ENCODE measurements around the gene AMZ2. TPM values are rescaled to one million over a fixed set of nuclear protein-coding genes. Genes with fewer than 3 reads are reported as not detected.
"Not testable (repeated sequence)": the region's sequence is repeated elsewhere in the genome, so short reads cannot be mapped to it uniquely, and the experiment has no call there.

AMZ2 gene, protein sequence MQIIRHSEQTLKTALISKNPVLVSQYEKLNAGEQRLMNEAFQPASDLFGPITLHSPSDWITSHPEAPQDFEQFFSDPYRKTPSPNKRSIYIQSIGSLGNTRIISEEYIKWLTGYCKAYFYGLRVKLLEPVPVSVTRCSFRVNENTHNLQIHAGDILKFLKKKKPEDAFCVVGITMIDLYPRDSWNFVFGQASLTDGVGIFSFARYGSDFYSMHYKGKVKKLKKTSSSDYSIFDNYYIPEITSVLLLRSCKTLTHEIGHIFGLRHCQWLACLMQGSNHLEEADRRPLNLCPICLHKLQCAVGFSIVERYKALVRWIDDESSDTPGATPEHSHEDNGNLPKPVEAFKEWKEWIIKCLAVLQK
- 12.4 and 20.0 TPM in 2 replicates for total RNA-seq (2014; rRNA removed; shearing (Covaris generic))

DNA sequence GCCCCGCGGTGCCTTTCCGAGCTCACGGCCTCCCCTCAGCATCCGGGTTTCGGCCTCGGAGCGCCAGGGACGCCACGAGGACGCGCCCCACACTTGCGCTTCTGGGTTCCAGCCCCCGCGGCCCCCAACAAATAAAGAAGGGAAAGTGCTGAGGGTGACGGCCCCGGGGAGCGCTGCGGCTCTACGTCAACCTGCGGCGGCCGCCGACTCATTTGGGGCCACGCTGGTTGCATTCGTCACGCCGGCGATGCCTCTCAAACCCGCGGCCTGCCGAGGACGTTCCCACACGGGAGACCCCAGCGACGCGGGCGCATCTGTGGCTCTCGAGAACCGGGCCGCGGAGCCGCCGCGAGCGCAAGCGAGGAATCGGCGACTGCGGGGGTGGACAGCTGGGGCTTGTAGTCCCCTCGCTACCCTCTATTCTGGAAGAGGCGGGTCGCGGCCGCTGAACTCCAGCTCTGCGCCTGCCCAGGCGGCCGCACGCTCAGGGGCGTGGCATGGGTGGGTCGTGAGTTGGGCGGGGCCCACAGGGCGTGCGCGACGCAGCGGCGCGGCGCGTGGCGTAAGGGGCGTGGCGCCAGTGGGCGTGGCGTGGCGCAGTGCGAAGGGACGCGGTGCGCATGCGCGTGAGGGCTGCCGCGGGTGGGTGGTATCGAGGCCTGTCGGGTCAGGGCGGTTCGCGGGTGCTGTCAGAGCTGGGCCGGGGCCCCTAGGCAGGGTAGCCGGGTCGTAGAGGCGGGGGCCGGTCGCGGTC, at the start of gene AMZ2:
TSS of gene AMZ2 (plus strand) at position 599 of the 754 bp plus-strand sequence. CDS start 2,145 bp downstream, outside the sequence.
- DNase-seq (ENCODE audit: low spot score): peak; percentile 89

DNA sequence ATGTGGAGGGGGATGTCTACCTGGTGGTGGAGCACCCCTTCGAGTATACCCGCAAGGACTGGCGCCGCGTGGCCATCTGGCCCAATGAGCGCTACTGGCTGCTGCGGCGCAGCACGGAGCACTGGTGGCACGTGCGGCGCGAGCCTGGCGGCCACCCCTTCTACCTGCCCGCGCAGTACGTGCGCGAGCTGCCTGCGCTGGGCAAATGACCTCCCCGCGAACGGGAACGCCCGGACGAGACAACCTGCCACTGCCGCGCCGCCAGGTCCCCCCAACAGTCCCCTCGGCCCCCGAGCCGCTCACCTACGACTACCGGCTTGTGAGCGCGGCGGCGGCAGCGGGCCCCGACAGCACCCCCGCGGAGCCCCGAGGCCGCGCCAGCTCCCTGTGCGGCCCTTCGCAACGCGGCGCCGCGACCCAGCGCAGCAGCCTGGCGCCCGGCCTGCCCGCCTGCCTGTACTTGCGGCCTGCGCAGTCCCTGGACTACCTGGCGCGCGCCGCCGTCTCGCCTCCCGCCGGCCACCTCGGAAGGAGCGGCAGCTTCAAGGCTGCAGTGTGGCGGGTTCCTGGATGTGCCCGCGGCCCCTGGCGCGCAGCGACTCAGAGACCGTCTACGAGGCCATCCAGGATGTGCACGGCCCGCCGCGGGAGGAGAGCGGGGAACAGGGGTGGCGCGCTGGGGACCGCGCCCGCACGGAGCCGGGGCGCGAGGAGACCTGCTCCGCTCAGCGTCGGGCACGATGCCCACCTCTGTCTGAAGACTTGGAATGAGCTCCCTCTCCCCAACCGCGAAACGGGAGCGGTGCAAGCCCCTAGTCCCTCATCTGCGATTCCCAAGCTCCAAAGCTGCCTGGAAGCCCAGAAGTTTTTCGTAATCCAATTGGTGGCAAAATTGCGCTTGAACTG, 48.7 kb upstream of the AMZ2 start:
- DNase-seq (ENCODE audit: low spot score): no peak

DNA sequence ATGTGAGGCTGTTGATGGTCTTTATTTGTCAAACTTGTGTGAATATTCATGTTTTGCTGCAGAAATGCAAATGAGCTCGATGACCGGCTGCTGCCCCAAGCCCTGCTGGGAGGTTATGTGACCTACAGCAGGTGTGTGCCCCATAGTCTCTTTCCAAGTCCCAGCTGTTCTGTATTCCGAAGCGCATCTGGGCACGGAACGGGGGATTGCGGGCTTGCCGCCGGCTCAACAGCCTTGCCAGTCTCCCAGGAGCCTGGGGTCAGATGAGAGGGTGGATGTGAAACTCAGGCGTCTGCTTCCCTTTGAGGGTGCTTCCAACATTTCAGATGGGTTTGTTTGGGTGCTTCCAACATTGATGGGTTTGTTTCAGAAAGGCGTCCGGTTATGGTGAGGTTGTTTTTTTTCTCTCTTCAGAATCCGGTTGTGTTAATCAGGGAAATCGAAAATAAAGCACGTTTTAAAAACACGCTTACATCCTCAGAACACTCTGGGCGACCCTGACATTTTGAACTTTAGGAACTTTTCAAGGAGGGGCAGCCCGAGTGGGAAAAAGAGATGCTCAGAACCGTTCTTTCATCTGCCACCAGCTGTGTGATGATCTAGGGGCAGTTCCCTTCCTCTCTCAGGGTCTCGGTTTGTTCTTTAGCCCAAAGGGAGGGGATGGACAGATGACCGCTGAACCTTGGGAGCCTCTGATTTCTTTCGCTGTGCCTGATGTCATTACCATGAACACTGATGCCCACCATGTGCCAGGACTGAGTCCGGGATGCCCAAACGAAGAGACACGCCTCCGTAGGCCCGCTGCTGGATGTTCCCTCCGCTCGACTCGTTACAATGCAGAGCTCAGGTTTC, 47.8 kb upstream of the AMZ2 start:
- DNase-seq (ENCODE audit: low spot score): no peak

DNA sequence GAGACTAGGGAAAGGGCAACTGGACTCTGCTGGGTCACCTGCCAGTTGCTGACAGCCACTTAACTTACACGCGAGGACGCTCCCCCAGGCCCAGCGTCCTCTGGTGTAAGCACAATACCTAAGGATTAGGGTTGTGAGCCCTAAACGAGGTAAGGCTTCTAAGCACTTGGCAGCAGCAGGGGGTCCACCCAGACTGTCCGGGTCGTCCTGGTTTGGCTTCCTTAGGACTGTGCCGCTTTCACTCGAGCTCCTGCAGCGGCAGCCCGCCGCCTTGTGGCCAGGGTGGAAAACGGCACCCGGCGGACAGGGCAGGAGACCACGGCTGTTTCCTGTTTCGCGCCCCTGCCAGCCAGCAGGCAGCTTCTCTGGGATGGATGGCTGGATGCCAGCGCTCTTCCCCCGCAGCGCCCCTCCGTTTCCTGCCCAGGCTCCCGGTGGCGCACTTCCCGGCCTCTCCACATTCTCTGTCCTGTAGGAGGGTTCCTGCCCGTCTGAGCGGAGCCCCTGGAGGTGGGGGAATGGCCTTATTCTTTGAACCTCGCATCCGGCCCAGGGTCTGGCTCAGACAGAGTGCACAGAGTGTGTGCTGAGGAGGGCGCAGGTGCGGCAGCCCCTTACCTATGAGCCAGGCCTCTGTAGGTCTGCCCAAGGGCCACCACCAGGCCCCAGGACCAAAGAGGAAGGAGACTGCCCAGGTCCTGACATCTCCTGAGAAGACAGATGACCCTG, 47.0 kb upstream of the AMZ2 start:
- DNase-seq (ENCODE audit: low spot score): peak; percentile 83

DNA sequence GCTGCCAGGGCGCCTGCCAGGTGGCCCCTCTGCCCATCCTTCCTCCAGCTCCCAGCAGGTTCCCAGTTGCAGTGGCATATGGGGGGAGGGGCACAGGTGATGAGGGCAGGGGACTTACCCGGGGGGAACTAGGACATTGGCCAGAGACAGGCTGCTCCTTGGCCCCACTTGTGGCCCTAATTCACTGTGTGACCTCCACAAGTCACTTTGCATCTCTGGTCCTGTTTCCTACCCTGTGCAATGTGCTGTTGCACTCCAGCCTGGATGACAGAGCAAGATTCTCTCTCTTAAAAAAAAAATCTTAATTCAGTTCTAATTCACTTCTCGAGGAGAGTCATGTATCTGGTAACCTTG, 46.4 kb upstream of the AMZ2 start:
- not testable (repeated sequence) for DNase-seq (ENCODE audit: low spot score)

DNA sequence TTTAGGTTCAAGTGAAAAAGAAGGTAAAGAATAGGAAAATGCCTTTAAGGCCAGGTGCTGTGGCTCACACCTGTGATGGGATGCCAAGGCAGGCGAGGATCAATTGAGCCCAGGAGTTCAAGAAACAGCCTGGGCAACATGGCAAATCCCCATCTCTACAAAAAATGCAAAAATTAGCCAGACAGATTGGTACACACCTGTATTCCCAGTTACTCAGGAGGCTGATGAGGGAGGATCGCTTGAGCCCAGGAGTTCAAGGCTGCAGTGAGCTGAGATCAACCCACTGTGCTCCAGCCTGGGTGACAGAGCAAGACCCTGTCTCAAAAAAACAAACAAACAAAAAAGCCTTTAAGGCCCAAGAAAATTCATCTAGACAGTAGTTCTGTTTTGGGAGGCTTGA, 45.5 kb upstream of the AMZ2 start:
- DNase-seq (ENCODE audit: low spot score): not testable (repeated sequence)

DNA sequence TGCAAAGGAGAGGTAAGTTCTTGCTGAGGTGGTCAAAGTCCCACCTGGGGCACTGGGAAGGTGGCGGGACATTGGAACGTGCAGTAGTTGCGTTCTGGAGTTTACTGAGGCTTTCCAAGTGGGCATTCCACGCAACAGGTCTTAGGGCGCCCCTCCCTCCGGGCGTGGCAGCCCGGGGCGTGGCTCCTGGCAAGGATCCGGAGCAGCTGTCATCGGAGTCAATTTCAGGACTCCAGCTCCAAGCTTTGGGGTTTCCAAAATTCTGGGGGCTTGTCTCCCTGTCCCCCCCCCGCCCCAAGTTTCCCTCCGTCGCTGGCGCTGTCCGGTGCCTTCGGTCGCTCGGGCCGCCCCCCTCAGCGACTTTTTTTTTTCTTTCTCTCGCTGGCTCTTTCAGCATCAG, 43.1 kb upstream of the AMZ2 start:
- no peak for DNase-seq (ENCODE audit: low spot score)

DNA sequence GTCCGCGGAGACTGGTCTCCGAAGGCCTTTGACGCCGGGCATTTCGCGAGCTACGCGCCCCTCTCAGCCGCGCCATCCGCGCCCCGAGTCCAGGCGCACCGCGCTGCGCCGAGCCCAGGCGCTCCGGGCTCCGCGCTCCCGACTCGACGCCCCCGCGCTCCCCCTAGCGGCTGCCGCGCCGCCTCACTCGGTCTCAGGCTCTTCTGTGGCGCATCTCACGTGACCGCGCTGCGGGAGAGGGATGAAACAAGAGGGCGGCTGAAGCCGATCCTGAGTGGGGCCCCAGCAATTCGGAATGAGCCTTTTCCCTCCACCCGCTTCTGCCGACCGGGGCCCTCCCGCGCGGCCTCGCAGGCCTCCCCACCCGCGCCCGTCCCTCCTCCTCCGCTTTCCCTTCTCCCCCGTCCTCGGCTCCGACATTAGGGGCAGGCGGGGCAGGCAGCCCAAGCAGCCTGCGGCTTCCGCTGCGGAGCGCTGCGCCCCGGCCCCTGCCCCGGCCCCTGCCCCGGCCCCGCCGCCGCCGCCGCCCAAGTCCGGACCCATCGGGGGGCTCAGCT, 42.5 kb upstream of the AMZ2 start:
- DNase-seq (ENCODE audit: low spot score): peak; percentile 88

DNA sequence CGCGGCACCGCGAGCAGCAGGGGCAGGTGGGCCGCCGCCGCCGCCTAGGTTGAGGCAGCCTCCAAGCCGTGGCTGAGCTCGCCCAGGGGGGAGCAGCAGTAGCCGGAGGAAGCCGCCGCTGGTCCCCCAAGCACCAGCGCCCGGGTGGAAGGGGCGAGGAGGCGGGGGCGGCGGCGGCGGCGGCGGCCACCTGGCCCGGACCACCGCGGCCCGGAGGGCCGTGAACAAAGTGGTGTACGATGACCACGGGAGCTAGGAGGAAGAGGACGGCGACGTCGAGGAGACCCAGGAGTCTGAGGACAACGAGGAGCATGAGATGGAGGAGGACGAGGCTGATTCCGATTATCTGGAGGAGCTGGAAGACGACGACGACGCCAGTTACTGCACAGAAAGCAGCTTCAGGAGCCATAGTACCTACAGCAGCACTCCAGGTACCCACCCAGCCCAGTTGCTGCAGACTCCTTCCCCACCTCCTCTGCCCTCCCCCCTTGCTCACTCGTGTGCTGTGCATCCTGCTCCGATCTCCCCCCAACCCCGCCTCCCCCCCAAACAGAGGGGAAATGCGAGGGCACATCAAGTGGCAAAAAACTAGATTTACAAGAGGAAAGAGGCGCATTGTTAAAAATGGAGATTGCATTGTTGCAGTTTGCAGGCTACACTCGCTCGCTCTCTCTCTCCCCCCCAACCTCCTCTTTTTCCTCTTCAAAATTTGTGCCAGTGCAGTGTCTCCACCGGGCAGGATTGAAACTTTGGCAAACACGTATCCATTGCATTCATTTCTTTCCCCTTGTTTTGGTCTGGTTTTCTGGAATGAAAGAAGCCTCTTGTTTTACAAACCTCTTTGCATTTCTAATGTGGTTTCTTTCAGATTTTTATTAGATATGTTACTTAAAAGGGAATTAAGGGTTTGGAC, 41.8 kb upstream of the AMZ2 start:
- DNase-seq (ENCODE audit: low spot score): no peak

DNA sequence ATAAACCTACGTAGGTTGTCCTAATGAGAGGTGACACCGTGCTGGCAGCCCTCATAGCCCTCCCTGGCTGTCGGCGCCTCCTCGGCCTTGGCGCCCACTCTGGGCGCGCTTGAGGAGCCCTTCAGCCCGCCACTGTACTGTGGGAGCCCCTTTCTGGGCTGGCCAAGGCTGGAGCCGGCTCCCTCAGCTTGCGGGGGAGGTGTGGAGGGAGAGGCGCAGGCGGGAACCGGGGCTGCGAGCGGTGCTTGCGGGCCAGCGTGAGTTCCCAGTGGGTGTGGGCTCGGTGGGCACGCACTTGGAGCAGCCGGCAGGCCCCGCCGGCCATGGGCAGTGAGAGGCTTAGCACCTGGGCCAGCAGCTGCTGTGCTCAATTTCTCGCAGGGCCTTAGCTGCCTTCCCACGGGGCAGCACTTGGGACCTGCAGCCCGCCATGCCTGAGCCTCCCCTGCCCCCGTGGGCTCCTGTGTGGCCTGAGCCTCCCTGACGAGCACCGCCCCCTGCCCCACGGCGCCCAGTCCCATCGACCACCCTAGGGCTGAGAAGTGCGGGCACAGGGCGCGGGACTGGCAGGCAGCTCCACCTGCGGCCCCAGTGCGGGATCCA, 40.1 kb upstream of the AMZ2 start:
- DNase-seq (ENCODE audit: low spot score): no peak

DNA sequence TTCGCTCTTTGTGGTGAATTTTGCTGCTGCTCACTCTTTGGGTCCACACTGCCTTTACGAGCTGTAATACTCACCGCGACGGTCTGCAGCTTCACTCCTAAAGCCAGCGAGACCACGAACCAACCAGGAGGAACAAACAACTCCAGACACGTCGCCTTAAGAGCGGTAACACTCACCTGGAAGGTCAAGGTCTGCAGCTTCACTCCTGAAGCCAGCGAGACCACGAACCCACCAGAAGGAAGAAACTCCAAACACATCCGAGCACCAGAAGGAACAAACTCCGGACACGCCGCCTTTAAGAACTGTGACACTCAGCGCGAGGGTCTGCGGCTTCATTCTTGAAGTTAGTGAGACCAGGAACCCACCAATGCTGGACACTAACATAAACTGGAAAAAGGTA, 39.2 kb upstream of the AMZ2 start:
- not testable (repeated sequence) for DNase-seq (ENCODE audit: low spot score)

DNA sequence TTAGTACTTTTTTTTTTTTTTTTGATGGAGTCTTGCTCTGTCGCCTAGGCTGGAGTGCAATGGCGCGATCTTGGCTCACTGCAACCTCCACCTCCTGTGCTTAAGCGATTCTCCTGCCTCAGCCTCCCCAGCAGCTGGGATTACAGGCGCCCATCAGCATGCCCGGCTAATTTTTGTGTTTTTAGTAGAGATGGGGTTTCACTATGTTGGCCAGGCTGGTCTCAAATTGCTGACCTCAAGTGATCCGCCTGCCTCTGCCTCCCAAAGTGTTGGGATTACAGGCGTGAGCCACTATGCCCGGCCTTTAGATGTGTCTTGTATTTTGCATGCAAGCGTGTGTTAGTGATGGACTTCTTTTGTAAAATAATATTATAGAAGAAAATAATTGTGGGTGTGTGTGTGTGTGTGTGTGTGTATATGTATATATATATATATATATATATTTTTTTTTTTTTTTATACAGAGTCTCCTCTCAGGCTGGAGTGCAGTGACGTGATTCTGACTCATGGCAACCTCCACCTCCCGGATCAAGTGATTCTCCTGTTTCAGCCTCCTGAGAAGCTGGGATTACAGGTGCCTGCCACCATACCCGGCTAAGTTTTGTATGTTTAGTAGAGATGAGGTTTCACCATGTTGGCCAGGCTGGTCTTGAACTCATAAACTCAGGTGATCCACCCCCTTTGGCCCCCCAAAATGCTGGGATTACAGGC, 38.5 kb upstream of the AMZ2 start:
- not testable (repeated sequence) for DNase-seq (ENCODE audit: low spot score)

DNA sequence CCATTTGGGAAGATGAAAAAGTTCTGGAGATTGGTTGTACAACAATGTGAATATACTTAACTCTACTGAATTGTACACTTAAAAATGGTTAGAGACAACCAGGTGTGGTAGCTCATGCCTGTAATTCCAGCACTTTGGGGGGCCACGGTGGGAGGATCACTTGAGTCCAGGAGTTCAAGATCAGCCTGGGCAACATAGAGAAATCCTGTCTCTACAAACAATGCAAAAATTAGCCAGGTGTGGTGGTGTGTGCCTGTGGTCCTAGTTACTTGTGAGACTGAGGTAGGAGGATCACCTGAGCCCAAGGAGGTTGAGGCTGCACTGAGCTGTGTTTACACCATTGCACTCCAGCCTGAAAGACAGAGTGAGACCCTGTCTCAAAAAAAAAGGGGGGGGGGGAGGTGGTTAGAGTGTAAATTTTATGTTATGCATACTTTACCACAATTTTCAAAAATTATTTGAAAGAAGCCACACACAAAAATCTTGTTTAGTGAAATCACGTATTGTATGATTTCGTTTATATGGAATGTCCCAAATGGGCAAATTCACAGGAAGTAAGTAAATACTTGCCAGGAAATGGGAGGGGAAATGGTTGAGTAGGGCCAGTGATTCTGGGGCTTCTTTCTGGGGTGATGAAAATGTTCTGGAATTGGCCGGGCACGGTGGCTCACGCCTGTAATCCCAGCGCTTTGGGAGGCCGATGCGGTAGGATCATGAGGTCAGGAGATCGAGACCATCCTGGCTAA, 37.1 kb upstream of the AMZ2 start:
- no peak for DNase-seq (ENCODE audit: low spot score)

DNA sequence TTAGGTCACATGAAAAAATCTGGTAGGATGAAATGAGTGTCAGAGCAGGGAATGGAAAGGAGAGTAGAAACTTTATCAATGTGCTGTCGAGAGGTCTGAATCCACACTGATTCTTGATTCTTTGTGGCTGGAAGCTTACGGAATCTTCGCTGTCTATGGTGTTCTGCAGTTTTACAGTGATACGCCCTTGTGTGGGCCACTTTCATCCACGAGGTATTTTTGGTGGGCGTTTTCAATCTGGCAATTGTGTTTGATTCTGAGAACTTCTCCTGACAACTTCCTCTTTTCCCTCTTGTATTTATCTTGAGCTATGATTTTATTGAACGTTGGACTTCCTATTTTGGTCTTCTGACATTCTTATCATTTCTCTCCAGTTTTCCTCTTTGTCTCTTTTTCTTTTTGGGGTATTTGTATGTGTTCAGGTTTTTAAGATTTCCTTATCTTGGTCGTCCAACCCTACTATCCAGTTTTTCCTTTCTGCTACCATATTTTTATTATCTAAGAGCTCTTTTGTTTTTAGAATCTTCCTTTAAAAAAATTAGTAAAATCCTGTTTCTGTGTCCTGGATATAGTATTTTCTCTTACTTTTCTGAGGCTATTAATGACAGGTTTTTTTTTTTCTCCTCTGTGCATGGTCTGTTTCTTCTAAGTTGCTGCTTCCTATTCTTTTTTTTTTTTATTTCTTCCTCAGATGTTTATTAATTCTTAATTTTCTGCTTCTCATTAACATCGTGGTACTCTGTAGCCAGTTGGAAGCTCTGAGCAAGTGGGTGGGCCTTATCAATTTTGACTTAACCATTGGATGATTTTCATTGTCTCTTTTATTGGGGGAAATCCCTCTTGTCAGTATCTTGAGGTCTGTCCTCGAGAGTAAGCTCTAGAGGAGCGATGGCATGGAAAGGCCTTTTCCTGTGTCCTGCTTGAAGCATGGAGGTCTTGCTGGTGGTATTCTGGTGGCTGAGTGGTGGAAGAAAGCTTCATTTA, 34.1 kb upstream of the AMZ2 start:
- DNase-seq (ENCODE audit: low spot score): not testable (repeated sequence)

DNA sequence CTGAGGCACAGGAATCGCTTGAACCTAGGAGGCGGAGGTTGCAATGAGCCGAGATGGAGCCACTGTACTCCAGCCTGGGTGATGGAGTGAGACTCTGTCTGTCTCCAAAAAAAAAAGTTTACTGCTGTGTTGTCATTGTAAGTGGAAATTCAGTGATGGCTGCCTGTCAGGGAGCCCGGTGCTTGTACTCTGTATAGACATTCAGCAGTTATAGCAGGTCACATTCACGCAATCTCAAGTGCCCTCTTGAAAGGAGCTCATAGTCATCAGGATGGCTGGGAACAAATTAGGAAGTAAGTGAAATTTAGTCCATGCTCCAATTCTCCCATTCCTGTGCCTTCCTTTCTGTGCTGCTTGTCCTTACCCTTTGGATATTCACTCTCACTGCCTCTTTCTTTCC, 32.4 kb upstream of the AMZ2 start:
- not testable (repeated sequence) for DNase-seq (ENCODE audit: low spot score)

DNA sequence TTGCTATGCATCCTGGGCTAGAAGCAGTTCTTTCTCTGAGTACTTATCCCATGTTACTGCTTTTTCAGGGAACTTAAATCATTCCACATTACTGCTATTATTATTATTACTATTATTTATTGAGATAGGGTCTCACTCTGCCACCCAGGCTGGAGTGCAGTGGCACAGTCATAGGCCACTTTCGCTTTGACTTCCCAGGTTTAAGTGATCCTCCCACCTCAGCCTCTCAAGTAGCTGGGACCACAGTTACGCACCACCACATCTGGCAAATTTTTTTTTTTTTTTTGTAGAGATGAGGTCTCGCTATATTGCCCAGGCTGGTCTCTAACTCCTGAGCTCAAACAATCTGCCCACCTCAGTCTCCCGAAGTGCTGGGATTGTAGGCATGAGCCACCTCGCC, 28.4 kb upstream of the AMZ2 start:
- DNase-seq (ENCODE audit: low spot score): not testable (repeated sequence)
